ENCODE results near the gene LRFN2.

LRFN2 gene

DNA sequence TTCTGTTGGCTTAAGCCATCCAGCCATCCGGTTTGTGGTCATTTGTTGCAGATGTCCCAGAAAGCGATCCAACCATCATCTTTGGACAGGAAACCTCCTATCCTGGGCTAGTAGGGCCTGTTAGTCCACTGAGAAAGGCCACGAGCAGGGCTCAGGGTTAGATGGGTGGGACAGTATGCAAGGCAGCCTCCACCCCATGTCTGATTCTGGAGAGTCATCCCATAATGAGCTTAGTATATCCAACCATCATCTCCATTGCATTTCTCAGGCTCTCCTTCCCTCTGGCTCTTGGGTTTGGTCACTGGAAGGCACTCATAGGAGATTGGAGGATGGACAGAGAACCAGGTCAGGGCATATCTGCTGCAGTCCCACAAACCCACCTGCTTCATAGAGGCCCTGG lies 117.8 kb downstream of the LRFN2 start:
- FAIRE-seq = no peak

DNA sequence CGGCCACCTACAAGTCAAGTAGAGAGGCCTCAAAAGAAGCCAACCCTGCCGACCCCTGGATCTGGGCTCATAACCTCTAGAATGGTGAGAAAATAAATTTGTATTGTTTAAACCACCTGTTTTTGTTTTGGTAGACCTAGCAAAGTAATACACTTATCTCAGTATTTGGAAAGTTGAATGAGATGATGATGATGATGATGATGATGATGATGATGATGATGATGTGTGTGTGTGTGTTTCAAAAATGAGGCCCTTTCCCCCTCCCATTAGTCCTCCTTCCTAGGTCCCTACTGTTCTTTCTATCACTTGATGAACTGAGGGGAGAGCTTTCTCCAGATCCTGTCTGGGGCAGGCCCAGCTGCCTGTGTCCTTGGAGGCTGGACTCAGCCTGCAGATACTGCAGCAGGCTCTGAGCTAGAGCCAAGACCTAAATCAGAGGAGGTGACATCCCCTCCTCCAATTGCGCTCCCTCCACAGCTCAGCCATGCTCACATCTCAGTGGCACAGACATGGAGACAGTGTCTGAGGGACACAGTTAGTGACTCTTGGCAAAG lies 120.1 kb downstream of the LRFN2 start:
- no peak for FAIRE-seq

DNA sequence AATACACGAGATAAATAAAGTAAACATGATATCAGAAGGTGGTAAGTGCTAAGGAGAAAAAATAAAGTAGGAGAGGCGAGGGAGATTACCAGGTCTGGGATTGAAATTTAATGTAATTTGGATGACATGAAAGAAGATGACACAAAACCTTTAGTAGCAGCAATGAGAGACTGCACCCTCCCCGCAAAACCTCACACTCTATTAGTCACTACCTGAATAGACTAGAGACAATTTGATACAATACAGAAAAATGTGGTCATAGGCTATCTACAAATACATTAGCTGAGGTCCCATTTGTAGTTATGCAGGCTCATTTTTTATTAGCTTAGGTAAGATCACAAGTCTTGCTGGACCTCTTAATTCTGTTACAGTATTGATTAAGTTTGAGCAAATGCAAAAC lies 125.5 kb downstream of the LRFN2 start:
- FAIRE-seq = no peak

DNA sequence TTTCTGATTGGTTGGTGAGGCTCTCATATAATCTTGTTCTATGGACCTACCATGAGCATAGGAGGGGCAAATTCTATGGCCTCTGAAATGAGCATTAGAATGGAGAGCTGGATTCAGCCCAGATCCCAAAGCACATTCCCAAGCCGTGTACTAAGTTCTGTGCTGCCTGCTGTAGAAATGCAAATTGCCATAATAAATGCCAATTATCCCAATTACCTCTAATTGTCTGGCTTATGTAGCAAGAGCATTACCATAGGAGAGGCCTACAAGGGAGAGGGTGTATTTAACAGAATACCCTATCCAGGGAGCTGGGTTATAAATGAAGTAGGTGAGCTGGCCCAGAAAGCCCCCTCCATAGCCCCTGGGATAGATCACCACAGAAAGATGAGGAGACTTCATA lies 126.8 kb downstream of the LRFN2 start:
- no peak for FAIRE-seq

DNA sequence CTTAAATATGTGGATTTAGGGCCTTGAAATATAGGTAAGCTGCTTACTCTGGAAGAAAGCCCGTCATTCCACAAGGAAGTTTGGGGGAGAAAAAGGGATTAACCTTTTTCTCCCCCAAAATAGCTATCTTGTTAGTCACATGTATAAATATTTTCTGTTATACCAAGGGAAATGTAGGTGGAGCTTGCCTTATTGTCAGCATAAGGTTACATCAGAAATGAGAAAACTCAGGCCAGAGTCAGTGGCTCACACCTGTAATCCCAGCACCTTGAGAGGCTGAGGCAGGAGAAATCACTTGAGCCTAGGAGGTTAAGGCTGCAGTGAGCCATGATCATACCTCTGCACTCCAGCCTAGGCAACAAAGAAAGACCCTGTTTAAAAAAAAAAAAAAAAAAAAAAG lies 129.9 kb downstream of the LRFN2 start:
- FAIRE-seq = no peak

DNA sequence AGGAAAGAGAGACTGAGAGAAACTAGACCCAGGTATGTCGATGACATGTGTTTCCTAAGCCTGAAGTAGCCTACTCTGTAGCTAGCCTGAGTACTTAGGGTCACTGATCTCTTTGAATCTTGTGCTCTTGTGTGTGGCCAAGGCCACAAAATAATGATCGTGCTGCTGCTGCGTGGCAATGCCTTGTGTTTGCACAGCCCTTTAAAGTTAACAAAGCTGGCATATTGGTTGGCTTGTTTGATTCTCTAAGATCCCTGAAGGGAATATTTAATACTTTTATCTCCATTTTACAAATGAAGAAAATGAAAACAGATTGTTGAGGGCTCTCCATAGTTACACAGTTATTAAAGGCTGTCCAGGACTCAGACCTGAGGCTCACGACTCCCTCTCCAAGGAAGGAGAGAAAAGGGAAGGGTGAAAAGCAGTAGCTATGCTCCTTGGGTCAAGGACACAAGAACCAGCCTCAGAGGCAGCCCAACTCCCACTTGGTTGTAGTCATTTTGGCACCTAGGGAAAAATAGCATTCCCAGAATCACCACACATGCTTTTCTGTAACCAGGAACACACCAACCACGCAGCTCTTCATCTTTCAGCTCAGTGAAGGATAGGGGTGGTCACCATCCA lies 130.7 kb downstream of the LRFN2 start:
- no peak for FAIRE-seq

DNA sequence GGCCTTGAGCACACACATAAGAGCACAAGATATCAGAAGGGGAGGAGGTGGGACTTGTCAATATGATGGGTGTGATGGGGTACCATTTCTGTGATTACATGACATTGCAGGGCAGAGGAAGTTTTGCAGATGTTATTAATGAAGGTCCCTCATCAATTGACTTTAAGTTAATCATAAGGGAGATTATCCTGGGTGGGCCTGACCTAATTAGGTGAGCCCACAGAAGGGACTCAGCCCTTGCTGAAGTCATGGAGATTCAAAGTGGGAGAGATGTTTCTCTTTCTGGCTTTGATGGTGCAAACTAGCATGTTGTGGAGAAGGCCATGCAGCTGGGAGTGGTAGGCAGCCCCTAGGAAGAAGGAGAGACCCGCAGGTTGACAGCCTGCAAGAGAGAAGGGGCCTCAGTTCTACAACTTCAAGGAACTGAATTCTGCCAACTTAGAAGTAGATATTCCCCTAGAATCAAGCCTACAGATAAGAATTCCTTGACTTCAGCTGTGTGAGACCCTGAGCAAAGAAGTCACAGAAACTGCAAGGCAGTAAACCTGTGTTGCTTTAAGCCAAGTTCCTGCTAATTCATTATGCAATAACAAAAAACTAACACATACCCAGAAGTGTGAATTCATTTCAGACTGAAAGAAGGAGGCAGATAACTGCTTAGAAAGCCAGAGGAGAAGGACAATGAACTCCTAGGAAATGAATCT lies 131.3 kb downstream of the LRFN2 start:
- FAIRE-seq = no peak

DNA sequence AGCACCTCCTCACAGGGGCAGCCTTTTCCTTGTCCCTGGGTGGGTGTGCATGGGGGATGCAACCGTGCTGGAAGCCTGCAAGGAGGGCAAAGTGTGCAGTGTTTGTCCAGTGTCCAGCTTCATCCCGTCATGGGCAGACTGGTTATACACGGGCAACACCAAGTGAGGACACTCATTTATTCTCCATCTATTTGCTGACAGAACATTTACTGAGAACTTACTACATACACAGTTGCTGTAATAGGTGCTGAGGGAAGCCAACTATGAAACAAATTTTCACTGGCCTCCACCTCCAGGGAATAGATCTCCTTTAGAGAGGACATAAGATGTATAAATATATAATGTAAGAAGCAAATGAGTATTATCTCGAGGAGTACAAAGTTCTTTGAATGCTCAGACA lies 136.7 kb downstream of the LRFN2 start:
- FAIRE-seq = no peak

DNA sequence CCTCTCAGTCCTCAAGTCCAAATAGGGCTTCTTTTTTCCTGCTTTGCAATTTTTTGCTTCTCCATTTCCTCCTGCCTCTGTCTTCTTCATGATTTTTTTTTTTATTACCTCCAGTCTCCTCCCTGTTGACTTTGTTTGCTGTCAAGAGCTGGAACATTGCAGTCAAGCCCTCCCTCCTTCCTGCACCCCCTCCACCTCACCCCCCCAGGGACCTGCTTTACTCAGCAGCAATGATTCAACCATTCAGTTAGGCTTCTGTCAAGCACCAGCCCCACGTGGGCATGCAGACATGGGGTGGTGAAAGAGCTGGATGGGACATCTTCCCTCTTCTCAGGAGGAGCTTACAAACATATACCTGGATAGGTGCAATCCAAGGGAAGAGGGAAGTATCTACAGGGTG lies 142.4 kb downstream of the LRFN2 start:
- FAIRE-seq = no peak

DNA sequence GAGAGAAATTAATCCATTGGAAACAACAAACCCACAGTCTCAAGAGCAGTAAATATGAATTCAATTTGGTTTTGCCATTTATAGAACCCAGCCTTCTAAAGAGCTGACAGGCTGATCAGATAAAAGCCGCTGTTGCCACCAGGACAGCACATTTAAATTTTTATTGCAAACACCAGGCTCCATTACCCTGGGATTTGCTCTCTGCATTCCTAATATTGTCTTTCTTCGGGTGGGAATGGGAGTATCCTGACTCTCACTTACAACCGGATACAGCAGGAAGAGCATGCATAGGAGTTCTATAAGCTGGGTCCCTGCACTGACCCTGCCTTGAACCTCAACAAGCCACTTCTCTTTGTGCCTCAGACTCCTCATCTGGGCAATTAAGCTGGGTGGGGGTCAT lies 142.9 kb downstream of the LRFN2 start:
- FAIRE-seq = no peak

DNA sequence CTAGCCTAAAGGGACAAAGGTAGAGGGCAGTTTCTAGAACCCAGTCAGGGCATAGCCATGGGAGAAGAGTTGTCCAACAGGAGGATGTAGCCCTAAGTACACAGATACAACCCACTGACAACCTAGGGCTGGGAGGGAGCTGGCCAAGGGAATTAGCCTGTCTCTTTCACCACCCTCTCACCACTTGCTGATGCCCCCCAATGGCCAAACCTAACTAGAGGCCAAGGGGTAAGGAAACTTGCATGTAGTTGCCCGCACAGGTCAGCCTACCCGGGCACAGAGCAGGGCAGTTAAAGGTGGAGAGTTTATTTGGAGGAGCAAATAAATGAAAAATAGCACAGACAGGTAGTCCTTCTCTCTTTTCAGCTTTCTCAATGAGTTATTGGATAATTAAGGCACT lies 143.3 kb downstream of the LRFN2 start:
- FAIRE-seq = no peak

DNA sequence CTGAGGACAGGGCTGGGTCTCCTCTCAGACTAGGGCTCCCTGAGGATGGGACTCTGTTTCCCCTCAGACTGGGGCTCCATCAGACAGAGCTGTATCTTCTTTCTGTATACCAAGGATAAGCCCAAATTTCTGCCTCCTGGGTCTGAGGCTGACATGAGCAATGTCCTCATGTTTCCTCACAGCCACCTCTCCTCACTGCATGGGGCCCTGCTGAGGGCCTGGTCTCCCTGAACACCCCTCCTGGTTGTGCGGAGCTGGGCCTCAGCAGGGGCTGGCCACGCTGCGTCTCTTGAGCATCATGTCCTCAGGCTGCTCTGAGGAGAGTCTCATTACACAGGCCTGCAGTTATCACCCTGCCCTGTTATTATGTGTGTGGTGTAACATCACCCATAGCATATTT lies 144.6 kb downstream of the LRFN2 start:
- no peak for FAIRE-seq

DNA sequence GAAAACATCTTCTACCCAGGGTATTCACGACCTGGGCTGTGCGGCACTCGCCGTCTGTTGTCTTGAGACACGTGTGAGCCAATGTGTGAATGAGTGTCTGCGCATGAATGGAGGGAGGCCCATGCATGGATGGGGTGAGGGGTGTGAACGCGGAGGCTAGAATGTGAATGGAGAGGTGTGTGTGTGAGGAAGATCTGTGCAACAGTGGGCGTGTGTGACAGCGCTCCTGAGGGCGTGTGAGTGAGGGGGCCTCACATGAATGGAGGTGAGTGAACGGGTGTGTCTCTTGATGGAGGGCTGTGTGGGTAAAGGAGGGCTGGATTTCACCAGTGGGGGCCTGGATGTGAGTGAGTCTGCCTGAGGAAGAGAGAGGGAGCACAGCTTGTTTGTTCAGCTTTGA lies 146.0 kb downstream of the LRFN2 start:
- FAIRE-seq = no peak

DNA sequence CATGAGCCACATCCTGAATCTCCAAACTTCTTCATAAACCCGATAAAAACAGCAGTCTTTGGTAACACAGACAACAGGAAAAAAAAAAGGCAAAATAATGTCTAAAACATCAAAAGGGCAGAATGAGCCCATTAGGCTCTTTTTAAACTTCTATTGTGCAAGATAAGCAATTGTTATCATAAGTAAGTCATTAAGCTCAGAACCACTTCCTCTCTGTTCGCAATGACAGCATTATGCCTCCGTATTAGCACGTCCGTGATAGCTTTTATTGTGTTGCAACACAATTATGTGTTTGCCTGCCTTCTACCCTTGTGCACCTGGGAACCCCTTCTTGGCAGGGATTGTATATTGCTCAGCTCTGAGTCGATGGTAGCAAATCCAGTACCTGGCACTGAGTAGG lies 147.1 kb downstream of the LRFN2 start:
- no peak for FAIRE-seq

DNA sequence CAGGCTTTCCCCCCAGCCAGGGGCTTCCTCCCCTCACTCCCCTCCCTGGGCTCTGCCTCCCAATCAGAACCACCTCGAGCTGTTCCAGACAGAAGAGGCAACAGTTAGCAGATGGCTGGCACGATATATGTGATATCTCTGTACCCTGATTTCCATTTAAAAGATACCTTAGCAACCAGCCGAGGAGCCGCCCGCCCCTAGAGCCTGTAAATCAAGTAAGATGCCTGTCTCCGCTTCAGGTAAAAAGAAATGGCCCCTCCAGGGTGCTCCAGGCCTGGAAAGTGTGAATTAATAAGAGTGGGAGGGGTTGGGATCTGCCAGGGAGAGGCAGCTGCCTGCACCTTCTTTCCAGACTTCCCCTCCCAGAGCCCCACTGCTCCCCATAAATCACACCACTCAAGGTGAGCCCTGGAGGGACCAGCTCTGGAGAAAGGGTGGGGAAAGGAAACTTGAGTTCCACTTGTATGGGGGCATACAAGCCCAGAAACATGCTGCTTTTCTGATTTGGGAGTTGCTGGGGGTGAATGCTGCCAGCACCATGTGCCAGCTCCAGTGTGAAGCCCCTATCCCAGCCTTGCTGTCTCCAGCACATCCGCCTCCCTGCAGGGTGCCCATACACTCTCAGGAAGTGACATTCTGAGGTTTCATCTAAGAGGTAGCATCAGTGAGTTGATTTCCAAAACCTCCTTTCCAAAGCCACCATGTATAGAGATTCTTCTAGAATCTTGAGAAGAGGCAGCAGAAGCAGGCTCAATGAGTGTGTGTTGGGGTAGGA lies 148.0 kb downstream of the LRFN2 start:
- no peak for FAIRE-seq

DNA sequence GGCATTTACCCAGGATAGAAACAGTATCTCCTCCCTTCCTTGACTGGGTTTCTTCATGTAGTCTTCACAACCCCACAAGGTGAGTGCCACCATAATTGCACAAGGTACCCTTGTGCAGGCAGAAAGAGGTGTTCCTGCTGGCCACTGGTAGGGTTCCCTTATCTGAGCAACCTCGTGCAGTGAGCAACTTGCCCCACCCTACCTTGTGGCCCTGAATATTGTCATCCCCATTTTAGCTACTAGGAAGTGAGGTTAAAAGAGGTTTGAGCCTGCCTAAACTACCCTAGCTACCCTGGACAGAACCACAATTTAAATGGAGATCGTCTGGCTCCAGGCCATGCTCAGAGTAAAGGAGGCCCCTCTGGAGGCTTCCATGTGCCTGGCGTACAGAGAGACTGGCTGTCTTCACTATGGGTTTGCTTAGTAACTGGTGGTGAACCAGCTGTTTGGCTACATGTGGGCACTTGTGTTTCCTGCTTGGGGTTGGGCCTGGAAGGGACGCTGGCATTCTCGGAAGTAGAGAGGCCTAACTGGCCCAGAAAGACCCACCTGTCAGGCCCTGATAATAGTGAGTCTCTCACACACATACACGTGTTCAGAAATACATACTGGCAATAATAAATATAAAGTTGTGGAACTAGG lies 148.8 kb downstream of the LRFN2 start:
- no peak for FAIRE-seq

DNA sequence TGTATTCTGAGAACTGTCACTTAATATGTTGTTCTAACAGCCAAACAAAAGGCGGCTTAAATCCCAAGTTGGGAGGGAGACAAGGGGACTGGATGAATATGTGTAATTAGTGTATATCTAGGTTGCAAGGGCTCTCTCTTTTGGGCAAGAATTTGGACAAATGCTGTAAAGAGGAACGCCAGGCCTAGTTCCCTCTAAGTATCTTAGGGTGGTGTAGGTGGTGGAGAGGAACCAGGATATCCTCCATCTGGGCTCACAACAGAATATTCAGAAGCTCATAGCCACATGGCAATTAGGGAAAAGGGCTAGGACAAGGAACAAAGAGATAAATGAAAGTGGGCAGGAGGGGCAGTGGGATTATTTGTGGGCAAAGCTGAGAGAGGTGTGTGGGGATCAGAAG lies 149.5 kb downstream of the LRFN2 start:
- FAIRE-seq = no peak

DNA sequence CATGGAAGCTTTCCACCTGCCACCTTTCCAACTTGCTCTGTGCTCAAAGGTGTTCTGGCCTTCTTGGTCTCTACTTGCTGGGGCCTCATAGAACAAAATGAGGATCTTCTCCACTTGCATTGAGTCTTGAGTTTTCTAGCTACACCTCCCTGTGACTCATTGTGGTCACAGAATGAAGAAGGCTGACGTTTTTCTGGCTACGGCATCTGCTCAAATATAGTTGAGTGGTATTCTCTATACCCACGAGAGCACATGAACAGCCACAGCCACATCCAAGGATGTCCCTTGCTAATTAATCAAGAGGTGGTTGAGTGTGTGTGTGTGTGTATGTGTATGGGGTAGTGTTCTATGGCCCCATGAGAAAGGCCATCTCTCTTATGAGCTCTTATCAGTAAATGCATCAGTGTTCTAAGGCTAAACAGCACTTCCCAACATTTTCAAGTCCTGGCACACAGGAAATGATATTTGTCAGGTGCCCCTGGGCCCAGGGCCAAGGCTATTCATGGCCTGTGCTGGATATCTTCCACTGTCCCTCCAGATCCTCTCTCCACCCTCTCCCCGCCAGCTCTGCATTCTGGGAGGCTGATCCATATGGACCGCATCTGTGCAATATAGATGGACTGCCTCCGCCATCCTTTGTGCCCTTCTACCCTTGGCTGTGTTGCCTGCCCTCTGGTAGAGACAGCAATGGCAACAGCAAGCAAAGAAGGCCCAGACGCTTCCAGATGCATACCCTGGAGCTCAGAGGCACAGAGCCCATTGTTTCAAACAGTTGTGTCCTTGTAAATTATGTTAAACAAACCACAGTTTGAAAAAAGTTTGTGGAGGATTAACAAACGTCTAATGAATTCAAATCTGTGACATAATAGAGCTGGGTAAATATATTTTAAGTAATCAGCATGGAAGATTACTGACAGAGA lies 150.2 kb downstream of the LRFN2 start:
- no peak for FAIRE-seq

DNA sequence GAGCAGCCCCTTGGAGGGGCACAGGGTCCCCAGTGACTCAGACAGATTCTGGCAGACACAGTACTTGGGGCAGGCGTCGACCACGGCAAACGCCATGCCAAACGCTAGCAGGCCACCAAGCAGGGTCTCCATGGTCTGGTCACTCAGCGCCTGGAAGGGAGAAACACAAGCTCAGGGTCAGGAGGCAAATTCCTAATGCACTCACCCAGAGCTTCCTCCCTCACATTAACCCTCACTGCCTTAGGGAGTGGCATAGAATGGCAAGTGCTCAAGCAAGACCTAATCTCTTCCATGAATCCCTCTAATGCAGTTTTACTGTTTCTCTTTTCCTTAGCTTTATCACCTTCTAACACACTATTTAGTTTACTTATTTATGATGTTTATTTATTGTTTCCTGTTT lies 154.2 kb downstream of the LRFN2 start:
- FAIRE-seq = no peak

DNA sequence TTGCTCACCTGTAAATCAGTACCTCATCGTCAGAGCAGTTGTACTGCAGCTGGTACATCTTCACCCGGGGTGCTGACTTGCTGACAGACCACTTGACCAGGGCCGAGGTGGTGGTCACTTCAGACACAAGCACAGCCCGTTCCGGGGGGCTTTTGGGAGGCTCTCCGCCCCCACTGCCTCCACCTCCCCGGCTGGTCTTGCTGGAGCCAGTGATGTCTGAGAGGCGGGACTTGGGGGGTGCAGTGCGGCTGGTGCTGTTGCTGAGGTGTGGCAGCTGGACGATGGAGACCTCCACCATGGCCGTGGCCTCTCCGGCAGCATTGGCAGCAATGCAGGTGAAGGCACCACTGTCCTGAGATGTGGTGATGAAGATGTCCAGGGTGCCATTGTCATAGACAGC lies 155.5 kb downstream of the LRFN2 start:
- FAIRE-seq = no peak

DNA sequence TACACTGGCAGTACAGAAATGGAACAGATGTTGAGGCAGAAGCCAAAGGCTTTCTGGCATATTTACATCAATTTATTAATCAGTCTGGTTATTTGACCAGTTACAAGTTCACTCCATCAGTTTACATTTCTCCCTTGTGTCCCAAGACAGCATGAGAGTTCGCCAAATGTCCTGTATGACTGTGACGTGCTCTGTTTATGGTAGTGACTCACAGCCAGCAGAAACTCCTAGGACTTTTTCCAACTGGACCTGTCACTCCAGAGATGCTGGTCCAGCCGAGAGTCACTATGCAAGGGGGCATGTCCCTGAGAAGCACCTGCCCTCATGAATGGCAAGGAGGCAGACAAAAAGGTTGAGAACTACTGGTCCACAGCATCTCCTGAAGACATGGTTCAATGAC lies 160.0 kb downstream of the LRFN2 start:
- no peak for FAIRE-seq

DNA sequence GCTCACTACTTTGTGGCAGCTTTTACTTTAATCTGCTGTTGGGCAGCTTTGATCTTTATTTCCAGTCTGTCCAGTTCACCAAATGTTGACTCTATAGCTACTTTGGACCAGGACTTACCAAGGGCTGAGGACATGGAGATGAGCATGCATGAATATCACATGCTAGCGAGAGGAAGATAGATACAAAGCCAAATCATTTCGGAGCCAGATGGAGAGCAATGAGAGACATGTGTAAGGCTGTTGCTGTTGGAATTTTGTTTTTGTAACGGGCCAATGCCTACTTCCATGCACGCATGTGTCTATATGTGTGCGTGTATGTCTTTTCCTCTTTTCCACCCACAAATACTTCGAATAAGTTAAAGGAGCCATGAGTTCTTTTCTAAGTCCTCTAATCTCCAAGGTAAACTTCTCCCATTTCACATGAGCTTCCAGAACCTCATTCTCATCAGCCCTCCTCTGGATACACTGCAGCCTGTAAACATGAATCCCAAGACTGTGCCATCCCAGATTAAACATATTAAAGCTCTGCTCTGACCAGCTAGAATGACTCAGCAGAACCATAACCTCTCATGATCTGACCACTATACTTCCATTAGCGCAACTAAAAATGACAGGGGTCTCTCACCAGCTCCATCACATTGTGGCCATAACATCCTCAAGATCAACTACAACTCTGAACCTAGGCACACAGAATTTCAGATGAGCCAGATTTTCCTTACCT lies 160.7 kb downstream of the LRFN2 start:
- no peak for FAIRE-seq

All from endometrium (tissue), 2 donors.